PC-9 (cell line): ENCODE measurements around the gene TMPRSS9.

ENCODE experiments used
- CTCF ChIP-seq: fragments of 200-600 bp; sonication (generic); conservative IDR thresholded peaks from 2 replicates; pipeline ENCODE4 v1.6.1; 2017; ENCODE audit warnings: mixed run types, antibody characterized with exemption, mild to moderate bottlenecking, moderate library complexity
- EZH2 ChIP-seq: fragments of 200-600 bp; sonication (generic); IDR thresholded peaks from 2 replicates; pipeline ENCODE4 v1.8.0; 2017; ENCODE audit warnings: antibody characterized with exemption, low read depth

GRCh38 chr19:2444251-2445002 lies 84.4 kb downstream of the TMPRSS9 start:
- TF ChIP-seq CTCF (no peak), EZH2 (no peak)
